ENCODE measurements around the gene CATSPER1.

Gene CATSPER1

DNA sequence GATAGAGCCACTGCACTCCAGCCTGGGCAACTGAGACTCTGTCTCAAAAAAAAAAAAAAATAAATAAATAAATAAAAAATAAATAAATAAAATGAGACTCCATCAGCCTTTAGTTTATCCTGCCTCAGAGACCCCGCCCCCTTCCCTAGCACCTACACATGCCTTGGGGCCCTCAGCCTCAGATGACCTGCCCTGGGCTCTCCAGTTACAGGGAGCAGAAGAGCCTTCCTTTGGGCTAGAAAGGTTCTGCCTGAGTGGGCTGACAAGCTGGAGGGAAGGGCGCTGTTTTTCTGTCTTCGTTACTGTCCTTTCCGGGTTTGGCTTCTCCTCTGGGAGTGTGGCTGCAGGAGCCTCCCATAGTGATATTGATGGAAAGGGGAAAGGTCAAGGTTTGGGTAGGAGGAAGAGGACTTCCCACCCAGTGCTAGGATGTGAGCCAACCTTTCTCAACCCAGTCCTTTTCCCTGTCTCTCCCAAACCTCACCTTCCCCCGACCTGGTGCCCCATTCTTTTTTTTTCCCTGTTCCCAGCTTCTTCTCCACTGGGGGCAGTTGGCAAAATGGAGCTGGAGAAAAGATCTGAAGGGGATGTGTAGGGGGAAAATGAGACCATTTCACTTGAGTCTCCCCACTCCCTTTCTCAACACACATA, 24.4 kb upstream of the CATSPER1 start:
- H3K9ac ChIP-seq (ENCODE audit: low read depth, low read length): peak overlapping the region; percentile 90; the same call in 1 of the 2 replicates

GRCh38 chr11:66048547-66049323, 22.5 kb upstream of the CATSPER1 start, which contains the start of gene GAL3ST3:
Gene GAL3ST3 (minus strand): TSS chr11:66049161. CDS start chr11:66045415, 3,746 bp downstream.
- Histone ChIP-seq H3K9ac (ENCODE audit: low read depth, low read length) (peak within 1 kb of the TSS; percentile 79; the same call in 1 of the 2 replicates), H3K4me3 (ENCODE audit: low read length) (peak within 1 kb of the TSS; percentile 84), H3K4me1 (ENCODE audit: insufficient read depth, low read length) (peaks cover 17% of the 10 kb centered on the region), H3K9me3 (ENCODE audit: insufficient read depth, low read depth, low read length) (no peaks in the 10 kb centered on the region), H3K27ac (ENCODE audit: low read length) (no peak within 1 kb of the TSS), H3K27me3 (ENCODE audit: insufficient read depth, low read length) (no peaks in the 10 kb centered on the region), H3K36me3 (ENCODE audit: insufficient read depth, low read depth, low read length) (peaks cover 12% of the 10 kb centered on the region; the same call in 1 of the 2 replicates)

More for the DNA sequence above, 24.4 kb upstream of the CATSPER1 start:
- Histone ChIP-seq H3K9me3 (ENCODE audit: insufficient read depth, low read depth, low read length) (no peaks in the 10 kb centered on the region), H3K4me1 (ENCODE audit: insufficient read depth, low read length) (peaks cover 17% of the 10 kb centered on the region), H3K4me3 (ENCODE audit: low read length) (peak overlapping the region; percentile 97), H3K27me3 (ENCODE audit: insufficient read depth, low read length) (no peaks in the 10 kb centered on the region), H3K27ac (ENCODE audit: low read length) (peak overlapping the region; percentile 82), H3K36me3 (ENCODE audit: insufficient read depth, low read depth, low read length) (peaks cover 15% of the 10 kb centered on the region)

- H3K4me1 ChIP-seq (ENCODE audit: insufficient read depth, low read length): peaks cover 14% of the 10 kb centered on the region
- no peak overlapping the region for H3K27ac ChIP-seq (ENCODE audit: low read length)
- peaks cover 18% of the 10 kb centered on the region; the same call in 1 of the 2 replicates for H3K36me3 ChIP-seq (ENCODE audit: insufficient read depth, low read depth, low read length)
- no peaks in the 10 kb centered on the region for H3K27me3 ChIP-seq (ENCODE audit: insufficient read depth, low read length)
- H3K9ac ChIP-seq (ENCODE audit: low read depth, low read length): peak overlapping the region; percentile 79
- peak overlapping the region; percentile 84; the same call in 1 of the 2 replicates for H3K4me3 ChIP-seq (ENCODE audit: low read length)
- H3K9me3 ChIP-seq (ENCODE audit: insufficient read depth, low read depth, low read length): no peaks in the 10 kb centered on the region
These were observed 21.5 kb upstream of the CATSPER1 start for GRCh38 chr11:66047541-66048365.

DNA sequence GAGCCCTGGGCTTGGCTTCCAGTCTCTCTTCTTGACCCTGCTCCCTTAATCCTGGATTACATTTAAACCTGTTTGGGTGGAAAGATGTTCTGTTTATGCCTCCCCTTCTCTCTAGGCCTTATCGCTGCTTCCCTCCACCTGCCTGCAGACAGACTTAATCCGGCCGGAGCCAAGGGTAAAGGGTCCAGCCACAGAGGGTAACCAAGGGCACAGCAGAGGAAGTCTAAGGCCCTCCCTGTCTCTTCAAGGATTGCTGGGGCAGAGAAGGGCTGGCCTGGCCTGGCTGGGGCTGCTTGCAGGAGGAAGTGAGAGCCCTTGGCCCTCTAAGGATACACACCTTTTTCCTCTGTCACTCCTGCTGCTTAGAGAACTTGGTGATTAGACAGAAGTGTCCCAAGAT, 20.6 kb upstream of the CATSPER1 start:
- Histone ChIP-seq H3K36me3 (ENCODE audit: insufficient read depth, low read depth, low read length) (peaks cover 21% of the 10 kb centered on the region; the same call in 1 of the 2 replicates), H3K9me3 (ENCODE audit: insufficient read depth, low read depth, low read length) (no peaks in the 10 kb centered on the region), H3K9ac (ENCODE audit: low read depth, low read length) (no peak overlapping the region), H3K4me1 (ENCODE audit: insufficient read depth, low read length) (peaks cover 14% of the 10 kb centered on the region), H3K27me3 (ENCODE audit: insufficient read depth, low read length) (no peaks in the 10 kb centered on the region), H3K27ac (ENCODE audit: low read length) (no peak overlapping the region), H3K4me3 (ENCODE audit: low read length) (no peak overlapping the region)

DNA sequence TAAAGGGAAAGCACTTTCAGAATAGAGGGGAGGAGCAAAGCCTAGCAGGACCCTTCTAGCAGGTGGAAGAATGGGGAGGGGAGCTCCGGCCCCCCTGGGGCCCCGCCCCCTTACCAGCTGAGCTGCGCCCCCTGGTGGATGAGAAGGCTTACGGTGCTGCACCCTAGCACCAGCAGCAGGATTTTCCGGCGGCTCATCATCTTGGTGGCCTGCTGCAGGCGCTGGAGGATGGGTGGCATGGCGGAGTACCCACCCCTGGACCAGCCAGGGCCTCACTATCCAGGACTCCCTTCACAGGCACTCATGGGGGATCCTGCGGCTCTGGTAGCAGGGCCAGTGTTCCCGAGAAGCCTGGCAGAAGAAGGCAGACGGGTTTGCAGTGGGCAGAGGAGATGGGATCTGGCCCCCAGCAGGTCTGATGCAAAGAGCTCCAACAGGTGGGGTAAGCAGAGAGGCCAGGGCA, 18.9 kb upstream of the CATSPER1 start:
- Histone ChIP-seq H3K9ac (ENCODE audit: low read depth, low read length) (0 out of 2 replicates have a peak overlapping the region, but pooled peaks have one; percentile 3), H3K36me3 (ENCODE audit: insufficient read depth, low read depth, low read length) (peaks cover 30% of the 10 kb centered on the region; the same call in 1 of the 2 replicates), H3K4me1 (ENCODE audit: insufficient read depth, low read length) (peaks cover 4% of the 10 kb centered on the region; the same call in 1 of the 2 replicates), H3K27me3 (ENCODE audit: insufficient read depth, low read length) (no peaks in the 10 kb centered on the region), H3K4me3 (ENCODE audit: low read length) (no peak overlapping the region), H3K9me3 (ENCODE audit: insufficient read depth, low read depth, low read length) (no peaks in the 10 kb centered on the region), H3K27ac (ENCODE audit: low read length) (no peak overlapping the region)

DNA sequence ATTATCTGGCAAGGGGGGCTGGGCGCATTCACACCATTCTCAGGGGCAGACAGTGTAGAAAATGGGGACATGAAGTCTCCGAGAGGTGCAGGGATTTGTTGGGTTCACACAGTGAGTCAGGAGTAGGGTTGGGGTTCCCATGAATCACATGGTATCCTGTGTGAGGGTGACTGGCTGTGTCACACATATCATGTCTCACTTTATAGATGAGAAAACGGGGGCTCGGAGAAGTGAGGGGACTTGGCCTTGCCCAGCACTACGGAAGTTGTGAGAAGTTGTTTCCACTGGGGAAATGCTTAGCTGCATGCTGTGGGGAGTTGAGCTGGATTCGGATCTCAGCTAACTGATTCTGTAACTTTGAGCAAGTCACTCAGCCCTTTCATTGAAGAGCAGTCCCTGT, 18.5 kb upstream of the CATSPER1 start:
- H3K36me3 ChIP-seq (ENCODE audit: insufficient read depth, low read depth, low read length): peaks cover 30% of the 10 kb centered on the region; the same call in 1 of the 2 replicates
- H3K27me3 ChIP-seq (ENCODE audit: insufficient read depth, low read length): no peaks in the 10 kb centered on the region
- no peak overlapping the region for H3K27ac ChIP-seq (ENCODE audit: low read length)
- peaks cover 4% of the 10 kb centered on the region; the same call in 1 of the 2 replicates for H3K4me1 ChIP-seq (ENCODE audit: insufficient read depth, low read length)
- H3K9me3 ChIP-seq (ENCODE audit: insufficient read depth, low read depth, low read length): no peaks in the 10 kb centered on the region
- no peak overlapping the region for H3K4me3 ChIP-seq (ENCODE audit: low read length)
- H3K9ac ChIP-seq (ENCODE audit: low read depth, low read length): no peak overlapping the region

DNA sequence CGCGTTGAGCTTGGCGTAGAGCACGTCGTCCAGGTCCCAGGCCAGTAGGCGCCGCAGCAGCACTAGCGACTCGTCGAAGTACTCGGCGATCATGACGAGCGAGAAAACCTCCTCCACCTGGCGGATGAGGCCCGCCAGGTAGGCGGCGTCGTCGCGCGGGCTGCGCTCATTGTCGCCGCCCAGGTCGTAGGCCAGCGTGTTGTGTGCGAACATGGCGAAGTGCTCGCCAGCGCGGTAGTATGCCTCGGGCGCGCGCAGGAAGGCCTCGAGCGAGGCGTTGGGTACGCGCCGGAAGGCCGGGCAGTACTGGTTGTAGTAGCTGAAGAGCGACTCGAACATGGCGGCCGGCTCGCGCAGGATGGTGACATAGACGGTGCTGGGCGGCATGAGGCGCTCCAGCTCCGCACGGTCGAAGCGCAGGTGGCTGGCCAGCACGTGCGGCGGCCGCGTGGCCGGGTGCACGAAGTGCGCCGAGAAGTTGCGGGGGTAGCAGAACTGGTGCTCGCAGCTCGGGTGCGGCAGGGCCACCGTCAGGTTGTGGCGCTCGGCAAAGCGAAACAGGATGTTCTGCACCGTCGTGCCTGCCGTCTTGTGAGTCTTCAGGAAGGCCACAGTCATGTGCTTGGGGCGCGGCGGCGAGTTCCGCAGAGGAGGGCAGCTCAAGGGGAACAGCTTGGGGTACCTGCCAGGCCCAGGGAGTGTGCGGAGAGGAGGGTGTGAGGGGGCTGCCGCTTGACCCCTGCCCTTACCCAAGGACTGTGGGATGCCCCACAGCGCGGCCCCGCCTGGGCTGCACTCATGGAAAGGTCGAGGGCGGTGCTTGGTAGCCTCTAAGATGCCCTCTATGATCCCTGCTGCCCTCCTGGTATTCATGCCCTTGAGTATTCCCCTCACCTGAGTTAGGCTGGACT, 17.0 kb upstream of the CATSPER1 start:
- Histone ChIP-seq H3K4me1 (ENCODE audit: insufficient read depth, low read length) (no peaks in the 10 kb centered on the region; the same call in 1 of the 2 replicates), H3K27me3 (ENCODE audit: insufficient read depth, low read length) (no peaks in the 10 kb centered on the region), H3K9me3 (ENCODE audit: insufficient read depth, low read depth, low read length) (no peaks in the 10 kb centered on the region), H3K27ac (ENCODE audit: low read length) (no peak overlapping the region), H3K4me3 (ENCODE audit: low read length) (no peak overlapping the region), H3K36me3 (ENCODE audit: insufficient read depth, low read depth, low read length) (peaks cover 30% of the 10 kb centered on the region; the same call in 1 of the 2 replicates), H3K9ac (ENCODE audit: low read depth, low read length) (no peak overlapping the region)

- peaks cover 30% of the 10 kb centered on the region; the same call in 1 of the 2 replicates for H3K36me3 ChIP-seq (ENCODE audit: insufficient read depth, low read depth, low read length)
These were observed 16.1 kb upstream of the CATSPER1 start for GRCh38 chr11:66042227-66042995.

GRCh38 chr11:66039765-66040164, 13.5 kb upstream of the CATSPER1 start:
- Histone ChIP-seq H3K4me1 (ENCODE audit: insufficient read depth, low read length) (no peaks in the 10 kb centered on the region), H3K4me3 (ENCODE audit: low read length) (no peak overlapping the region), H3K9ac (ENCODE audit: low read depth, low read length) (no peak overlapping the region), H3K27ac (ENCODE audit: low read length) (no peak overlapping the region), H3K36me3 (ENCODE audit: insufficient read depth, low read depth, low read length) (peaks cover 28% of the 10 kb centered on the region; the same call in 1 of the 2 replicates), H3K9me3 (ENCODE audit: insufficient read depth, low read depth, low read length) (peaks cover 9% of the 10 kb centered on the region; the same call in 1 of the 2 replicates), H3K27me3 (ENCODE audit: insufficient read depth, low read length) (no peaks in the 10 kb centered on the region)

More at GRCh38 chr11:66042227-66042995, 16.1 kb upstream of the CATSPER1 start:
- Histone ChIP-seq H3K27ac (ENCODE audit: low read length) (no peak overlapping the region), H3K9ac (ENCODE audit: low read depth, low read length) (no peak overlapping the region), H3K4me3 (ENCODE audit: low read length) (no peak overlapping the region), H3K4me1 (ENCODE audit: insufficient read depth, low read length) (no peaks in the 10 kb centered on the region), H3K27me3 (ENCODE audit: insufficient read depth, low read length) (no peaks in the 10 kb centered on the region), H3K9me3 (ENCODE audit: insufficient read depth, low read depth, low read length) (no peaks in the 10 kb centered on the region)

- Histone ChIP-seq H3K36me3 (ENCODE audit: insufficient read depth, low read depth, low read length) (peaks cover 12% of the 10 kb centered on the region; the same call in 1 of the 2 replicates), H3K4me1 (ENCODE audit: insufficient read depth, low read length) (no peaks in the 10 kb centered on the region), H3K27ac (ENCODE audit: low read length) (no peak overlapping the region), H3K9me3 (ENCODE audit: insufficient read depth, low read depth, low read length) (peaks cover 9% of the 10 kb centered on the region; the same call in 1 of the 2 replicates), H3K9ac (ENCODE audit: low read depth, low read length) (no peak overlapping the region), H3K4me3 (ENCODE audit: low read length) (no peak overlapping the region), H3K27me3 (ENCODE audit: insufficient read depth, low read length) (no peaks in the 10 kb centered on the region)
These were observed 11.0 kb upstream of the CATSPER1 start for GRCh38 chr11:66037327-66037726.

Measured in iPS-20b (cell line).